H9 (cell line): ENCODE measurements around the gene NR4A2. TPM values are rescaled to one million over a fixed set of nuclear protein-coding genes. Genes with fewer than 3 reads are reported as not detected.

Source experiments
- DNase-seq: peaks from one replicate; pipeline ENCODE4 v3.0.0-alpha.2; 2017
- H2AFZ ChIP-seq: one replicate; pipeline ENCODE4 v1.6.1; 2013; ENCODE audit warnings: mild to moderate bottlenecking, low read length, control low read depth, moderate library complexity
- H2AK5ac ChIP-seq: 2 replicates; pipeline ENCODE4 v1.6.1; 2013; ENCODE audit warnings: low read length, control low read depth, mixed read lengths; ENCODE audit not compliant: insufficient read length
- H2BK120ac ChIP-seq: one replicate; pipeline ENCODE4 v1.6.1; 2013; ENCODE audit warnings: low read depth, mild to moderate bottlenecking, low read length, control low read depth, inconsistent platforms; ENCODE audit not compliant: poor library complexity, severe bottlenecking
- H2BK12ac ChIP-seq: 2 replicates; pipeline ENCODE4 v1.6.1; 2013; ENCODE audit warnings: low read length, control low read depth, mixed read lengths, low read depth; ENCODE audit not compliant: insufficient read length
- H2BK15ac ChIP-seq: 2 replicates; pipeline ENCODE4 v1.6.1; 2013; ENCODE audit warnings: low read depth, low read length, control low read depth
- H2BK20ac ChIP-seq: one replicate; pipeline ENCODE4 v1.6.1; 2013; ENCODE audit warnings: low read depth, mild to moderate bottlenecking, low read length, control low read depth, inconsistent platforms; ENCODE audit not compliant: poor library complexity, severe bottlenecking
- H2BK5ac ChIP-seq: 2 replicates; pipeline ENCODE4 v1.6.1; 2013; ENCODE audit warnings: low read length, control low read depth, mixed read lengths; ENCODE audit not compliant: insufficient read length
- H3K14ac ChIP-seq: 2 replicates; pipeline ENCODE4 v1.6.1; 2013; ENCODE audit warnings: low read length, control low read depth; ENCODE audit not compliant: insufficient read depth
- H3K18ac ChIP-seq: 2 replicates; pipeline ENCODE4 v1.6.1; 2013; ENCODE audit warnings: low read depth, mild to moderate bottlenecking, mixed read lengths, low read length, control low read depth; ENCODE audit not compliant: insufficient read length
- H3K23ac ChIP-seq: 2 replicates; pipeline ENCODE4 v1.6.1; 2013; ENCODE audit warnings: low read length, control low read depth, mixed read lengths, low read depth; ENCODE audit not compliant: insufficient read length
- H3K23me2 ChIP-seq: 2 replicates; pipeline ENCODE4 v1.6.1; 2013; ENCODE audit warnings: low read depth, mild to moderate bottlenecking, mixed read lengths, low read length, control low read depth; ENCODE audit not compliant: insufficient read length, poor library complexity, severe bottlenecking
- H3K27ac ChIP-seq: 2 replicates; pipeline ENCODE4 v1.5.1; 2013; ENCODE audit warnings: low read length, control low read depth, mixed read lengths, low read depth; ENCODE audit not compliant: insufficient read length
- H3K27me3 ChIP-seq: 2 replicates; pipeline ENCODE4 v1.6.1; 2013; ENCODE audit warnings: low read length, control low read depth, inconsistent platforms; ENCODE audit not compliant: insufficient read depth
- H3K4ac ChIP-seq: 2 replicates; pipeline ENCODE4 v1.6.1; 2013; ENCODE audit warnings: low read depth, mild to moderate bottlenecking, control low read depth, inconsistent platforms, low read length, moderate library complexity
- H3K4me1 ChIP-seq: 2 replicates; pipeline ENCODE4 v1.6.1; 2013; ENCODE audit warnings: low read length, control low read depth, inconsistent platforms; ENCODE audit not compliant: insufficient read depth
- H3K4me2 ChIP-seq: 2 replicates; pipeline ENCODE4 v1.6.1; 2013; ENCODE audit warnings: low read length, control low read depth, mixed read lengths; ENCODE audit not compliant: insufficient read length, insufficient read depth
- H3K56ac ChIP-seq: 2 replicates; pipeline ENCODE4 v1.6.1; 2013; ENCODE audit warnings: low read depth, mild to moderate bottlenecking, mixed read lengths, low read length, control low read depth; ENCODE audit not compliant: insufficient read length
- H3K79me1 ChIP-seq: 2 replicates; pipeline ENCODE4 v1.6.1; 2013; ENCODE audit warnings: low read depth, mild to moderate bottlenecking, moderate library complexity, low read length, control low read depth, inconsistent platforms; ENCODE audit not compliant: insufficient read depth, poor library complexity, severe bottlenecking
- H3K79me2 ChIP-seq: 2 replicates; pipeline ENCODE4 v1.6.1; 2013; ENCODE audit warnings: low read length, control low read depth, inconsistent platforms; ENCODE audit not compliant: insufficient read depth
- H3K9ac ChIP-seq: 2 replicates; pipeline ENCODE4 v1.6.1; 2013; ENCODE audit warnings: low read length, control low read depth, mixed read lengths; ENCODE audit not compliant: insufficient read length; ENCODE audit errors: extremely low read depth
- H3K9me3 ChIP-seq: one replicate; pipeline ENCODE4 v1.6.1; 2013; ENCODE audit warnings: low read depth, low read length, inconsistent platforms; ENCODE audit not compliant: control insufficient read depth
- H3T11ph ChIP-seq: one replicate; pipeline ENCODE4 v1.6.1; 2013; ENCODE audit warnings: mild to moderate bottlenecking, low read length, control low read depth, inconsistent platforms
- H4K20me1 ChIP-seq: one replicate; pipeline ENCODE4 v1.6.1; 2013; ENCODE audit not compliant: control insufficient read depth, insufficient read length, insufficient read depth
- H4K5ac ChIP-seq: 2 replicates; pipeline ENCODE4 v1.6.1; 2013; ENCODE audit warnings: low read depth, mild to moderate bottlenecking, mixed read lengths, low read length, control low read depth; ENCODE audit not compliant: insufficient read length
- H4K8ac ChIP-seq: replicated peaks from 2 replicates; pipeline ENCODE4 v1.6.1; 2013; ENCODE audit warnings: low read length, control low read depth, mixed read lengths, low read depth; ENCODE audit not compliant: insufficient read length
- H4K91ac ChIP-seq: 2 replicates; pipeline ENCODE4 v1.6.1; 2013; ENCODE audit warnings: low read depth, mild to moderate bottlenecking, moderate library complexity, mixed read lengths, low read length, control low read depth; ENCODE audit not compliant: insufficient read length
- H3K27ac Mint-ChIP-seq, 3 experiments: 2 replicates in 2 of 3; 3 replicates in 1 of 3; pipeline ENCODE4 v1.8.0; 2020 to 2021; ENCODE audit warnings: mixed read lengths in 3 of 3, mild to moderate bottlenecking in 1 of 3, moderate library complexity in 1 of 3
- H3K27me3 Mint-ChIP-seq: 2 replicates; pipeline ENCODE4 v1.8.0; 2021; ENCODE audit warnings: low read depth, mild to moderate bottlenecking, moderate library complexity, mixed read lengths
- H3K36me3 Mint-ChIP-seq, 3 experiments: 2 replicates in 2 of 3; 3 replicates in 1 of 3; pipeline ENCODE4 v1.8.0; 2020 to 2021; ENCODE audit warnings: low read depth in 3 of 3, mixed read lengths in 3 of 3; ENCODE audit not compliant: insufficient read depth in 1 of 3
- H3K4me1 Mint-ChIP-seq, 2 experiments: 2 replicates each; pipeline ENCODE4 v1.8.0; 2020; ENCODE audit warnings: mixed read lengths in 2 of 2
- H3K4me3 Mint-ChIP-seq, 2 experiments: 2 replicates in 1 of 2; 3 replicates in 1 of 2; pipeline ENCODE4 v1.8.0; 2020 to 2021; ENCODE audit warnings: mild to moderate bottlenecking in 2 of 2, mixed read lengths in 2 of 2, moderate library complexity in 1 of 2
- H3K9me3 Mint-ChIP-seq, 2 experiments: 2 replicates in 1 of 2; 3 replicates in 1 of 2; pipeline ENCODE4 v1.8.0; 2020; ENCODE audit warnings: mild to moderate bottlenecking in 2 of 2, mixed read lengths in 2 of 2, moderate library complexity in 1 of 2
- WGBS: extraction: QIAGEN DNeasy Blood & Tissue Kit; methylation state at CpG from one replicate; pipeline ENCODE4 v1.1.7; 2013; ENCODE audit warnings: missing lambda C conversion rate, low lambda C conversion rate, mixed read lengths; ENCODE audit not compliant: insufficient read length; ENCODE audit errors: extremely low coverage; 5-methylcytosine and 5-hydroxymethylcytosine counted together
- total RNA-seq: library from RNA; stranded (reverse); gene quantifications from 2 replicates; pipeline ENCODE4 v1.2.1, GENCODE V29; 2021
- TF ChIP-seq, protein P1 (sequence below): fragments of 200-600 bp; sonication (generic); conservative IDR thresholded peaks from 3 replicates; pipeline ENCODE4 v1.8.0; 2021; ENCODE audit warnings: antibody characterized with exemption, mild to moderate bottlenecking

The NR4A2 gene
- total RNA-seq, 1 experiment from 2014 or later = 2.0 TPM

DNA sequence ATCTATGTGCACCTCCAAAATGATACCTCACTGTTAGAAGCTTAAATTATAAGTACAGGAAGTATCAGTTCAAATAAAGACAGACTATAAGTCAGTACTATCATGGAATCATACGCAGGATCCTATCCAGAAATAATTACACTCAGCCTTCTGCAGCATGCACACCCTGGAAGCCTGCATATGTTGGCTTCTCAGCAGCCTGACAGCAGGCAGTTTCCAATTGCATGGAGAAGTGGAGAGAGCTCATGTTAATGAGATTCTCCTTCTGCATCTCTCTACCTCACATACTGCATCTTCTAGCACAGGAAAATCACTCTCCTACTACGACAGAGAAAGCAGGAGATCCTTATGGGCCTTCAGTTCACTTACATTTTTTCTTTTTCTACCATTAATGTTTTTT is 20.5 kb downstream of the NR4A2 start:
- Histone ChIP-seq H3K4me1 (no peaks in the 10 kb centered on the region), H2AFZ (no peak overlapping the region), H3K23ac (no peak overlapping the region), H2BK12ac (no peak overlapping the region), H3K56ac (no peak overlapping the region), H2AK5ac (no peak overlapping the region), H4K20me1 (no peaks in the 10 kb centered on the region), H3K4ac (no peak overlapping the region), H2BK15ac (no peak overlapping the region), H4K8ac (no peak overlapping the region), H3K4me2 (no peak overlapping the region), H2BK20ac (no peak overlapping the region), H2BK120ac (no peak overlapping the region), H3K27ac (no peak overlapping the region), H4K91ac (no peak overlapping the region), H3K79me1 (no peaks in the 10 kb centered on the region), H3T11ph (no peak overlapping the region), H3K18ac (no peak overlapping the region), H3K9me3 (no peaks in the 10 kb centered on the region), H3K27me3 (no peaks in the 10 kb centered on the region), H3K9ac (no peak overlapping the region), H2BK5ac (no peak overlapping the region), H3K23me2 (no peaks in the 10 kb centered on the region), H4K5ac (no peak overlapping the region), H3K79me2 (no peaks in the 10 kb centered on the region), H3K14ac (no peak overlapping the region)
- Mint-ChIP-seq H3K36me3 (no peaks in the 10 kb centered on the region), H3K27ac (no peak overlapping the region), H3K4me1 (0 out of 4 replicates have a peak, but pooled peaks cover 0 to 3% of the 10 kb centered on the region in 2 experiments), H3K9me3 (no peaks in the 10 kb centered on the region), H3K27me3 (0 out of 2 replicates have a peak, but pooled peaks cover under 1% of the 10 kb centered on the region), H3K4me3 (no peak overlapping the region)
- WGBS = no CpG with 5 or more reads among the region's 2 CpGs
- TF ChIP-seq, protein P1, sequence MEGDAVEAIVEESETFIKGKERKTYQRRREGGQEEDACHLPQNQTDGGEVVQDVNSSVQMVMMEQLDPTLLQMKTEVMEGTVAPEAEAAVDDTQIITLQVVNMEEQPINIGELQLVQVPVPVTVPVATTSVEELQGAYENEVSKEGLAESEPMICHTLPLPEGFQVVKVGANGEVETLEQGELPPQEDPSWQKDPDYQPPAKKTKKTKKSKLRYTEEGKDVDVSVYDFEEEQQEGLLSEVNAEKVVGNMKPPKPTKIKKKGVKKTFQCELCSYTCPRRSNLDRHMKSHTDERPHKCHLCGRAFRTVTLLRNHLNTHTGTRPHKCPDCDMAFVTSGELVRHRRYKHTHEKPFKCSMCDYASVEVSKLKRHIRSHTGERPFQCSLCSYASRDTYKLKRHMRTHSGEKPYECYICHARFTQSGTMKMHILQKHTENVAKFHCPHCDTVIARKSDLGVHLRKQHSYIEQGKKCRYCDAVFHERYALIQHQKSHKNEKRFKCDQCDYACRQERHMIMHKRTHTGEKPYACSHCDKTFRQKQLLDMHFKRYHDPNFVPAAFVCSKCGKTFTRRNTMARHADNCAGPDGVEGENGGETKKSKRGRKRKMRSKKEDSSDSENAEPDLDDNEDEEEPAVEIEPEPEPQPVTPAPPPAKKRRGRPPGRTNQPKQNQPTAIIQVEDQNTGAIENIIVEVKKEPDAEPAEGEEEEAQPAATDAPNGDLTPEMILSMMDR = no peak
- no peak for DNase-seq
